ENCODE data around the gene EXOC4. TPM values are rescaled to one million over a fixed set of nuclear protein-coding genes. Genes with fewer than 3 reads are reported as not detected.

EXOC4 gene
- total RNA-seq, 2 donors from 2014 or later: 48.9 to 102 TPM

GRCh38 chr7:133258174-133258573 is 5.3 kb downstream of the EXOC4 start:
- no peaks in the 10 kb centered on the region for H3K27me3 ChIP-seq (replicated peaks; ENCODE audit: insufficient read depth)
- TF ChIP-seq CTCF (IDR thresholded peaks at IDR 0.05): no peak
- TF ChIP-seq POLR2A (IDR thresholded peaks at IDR 0.05): no peak
- TF ChIP-seq POLR2AphosphoS5 (IDR thresholded peaks at IDR 0.05): no peak
- 83% methylated on average over 6 of the region's 6 CpGs for WGBS
- H3K36me3 ChIP-seq: no peaks in the 10 kb centered on the region
- intact Hi-C loops (cut with DNase I): no loop called here
- no peak overlapping the region for H3K4me3 ChIP-seq
- no peaks in the 10 kb centered on the region for H3K4me1 ChIP-seq (replicated peaks)
- H3K27ac ChIP-seq: no peak overlapping the region
- no peaks in the 10 kb centered on the region for H3K9me3 ChIP-seq
- no peak for DNase-seq (ENCODE audit: low spot score)

- Histone ChIP-seq H3K36me3 (no peaks in the 10 kb centered on the region), H3K4me3 (no peak overlapping the region), H3K27me3 (replicated peaks; ENCODE audit: insufficient read depth) (no peaks in the 10 kb centered on the region), H3K9me3 (no peaks in the 10 kb centered on the region), H3K27ac (no peak overlapping the region), H3K4me1 (replicated peaks) (no peaks in the 10 kb centered on the region)
- TF ChIP-seq POLR2AphosphoS5 (IDR thresholded peaks at IDR 0.05) (no peak), POLR2A (IDR thresholded peaks at IDR 0.05) (no peak), CTCF (IDR thresholded peaks at IDR 0.05) (no peak)
- DNase-seq (ENCODE audit: low spot score): no peak
- intact Hi-C loops (cut with DNase I): no loop called here
These were observed 12.9 kb downstream of the EXOC4 start for GRCh38 chr7:133265821-133266220.

- WGBS: 47% methylated on average over 2 of the region's 2 CpGs
- H3K4me1 ChIP-seq (replicated peaks): no peaks in the 10 kb centered on the region
- H3K9me3 ChIP-seq: no peaks in the 10 kb centered on the region
- H3K27me3 ChIP-seq (replicated peaks; ENCODE audit: insufficient read depth): no peaks in the 10 kb centered on the region
- TF ChIP-seq POLR2AphosphoS5 (IDR thresholded peaks at IDR 0.05) (no peak), POLR2A (IDR thresholded peaks at IDR 0.05) (no peak), CTCF (IDR thresholded peaks at IDR 0.05) (no peak)
- no peak overlapping the region for H3K4me3 ChIP-seq
- intact Hi-C loops (cut with DNase I): no loop called here
- H3K27ac ChIP-seq: no peak overlapping the region
- DNase-seq (ENCODE audit: low spot score): no peak
- H3K36me3 ChIP-seq: no peaks in the 10 kb centered on the region
These were observed 15.5 kb downstream of the EXOC4 start for GRCh38 chr7:133268355-133268754.

GRCh38 chr7:133272336-133272735 is 19.5 kb downstream of the EXOC4 start:
- no peak for DNase-seq (ENCODE audit: low spot score)
- no peak overlapping the region for H3K27ac ChIP-seq
- H3K4me3 ChIP-seq: no peak overlapping the region
- WGBS: 38% methylated on average over 2 of the region's 2 CpGs
- no peaks in the 10 kb centered on the region for H3K27me3 ChIP-seq (replicated peaks; ENCODE audit: insufficient read depth)
- H3K36me3 ChIP-seq: no peaks in the 10 kb centered on the region
- TF ChIP-seq POLR2AphosphoS5 (IDR thresholded peaks at IDR 0.05) (no peak), CTCF (IDR thresholded peaks at IDR 0.05) (no peak), POLR2A (IDR thresholded peaks at IDR 0.05) (no peak)
- no peaks in the 10 kb centered on the region for H3K4me1 ChIP-seq (replicated peaks)
- intact Hi-C loops (cut with DNase I): no loop called here
- H3K9me3 ChIP-seq: no peaks in the 10 kb centered on the region

- no peak overlapping the region for H3K4me3 ChIP-seq
- H3K9me3 ChIP-seq: no peaks in the 10 kb centered on the region
- no peaks in the 10 kb centered on the region for H3K27me3 ChIP-seq (replicated peaks; ENCODE audit: insufficient read depth)
- TF ChIP-seq POLR2A (IDR thresholded peaks at IDR 0.05): no peak
- TF ChIP-seq CTCF (IDR thresholded peaks at IDR 0.05): no peak
- no peak for TF ChIP-seq POLR2AphosphoS5 (IDR thresholded peaks at IDR 0.05)
- H3K4me1 ChIP-seq (replicated peaks): no peaks in the 10 kb centered on the region
- no peaks in the 10 kb centered on the region for H3K36me3 ChIP-seq
- no peak for DNase-seq (ENCODE audit: low spot score)
- no peak overlapping the region for H3K27ac ChIP-seq
- WGBS: 75% methylated on average over 3 of the region's 3 CpGs
- intact Hi-C loops (cut with DNase I): no loop called here
These were observed 20.3 kb downstream of the EXOC4 start for GRCh38 chr7:133273227-133273626.
